Ascending aorta (tissue), 2 donors: Measurements from ENCODE around the gene NEU2. TPM values are rescaled to one million over a fixed set of nuclear protein-coding genes. Genes with fewer than 3 reads are reported as not detected.
A peak's percentile ranks its signal among the peaks of the same experiment; 100 is the strongest.

Experiments
- DNase-seq, 2 donors: peaks; one replicate each; pipeline ENCODE4 v3.0.0-alpha.2; 2019; ENCODE audit warnings: low spot score in 2 of 2
- H3K27ac ChIP-seq, 2 donors: fragments of 200-600 bp; sonication (generic); one replicate each; pipeline ENCODE4 v1.5.1; 2016 to 2017; ENCODE audit warnings: mild to moderate bottlenecking in 1 of 2
- H3K27me3 ChIP-seq: fragments of 200-600 bp; sonication (generic); one replicate; pipeline ENCODE4 v1.5.1; 2017
- H3K36me3 ChIP-seq, 2 donors: fragments of 200-600 bp; sonication (generic); one replicate each; pipeline ENCODE4 v1.5.1; 2016
- H3K4me1 ChIP-seq, 2 donors: fragments of 200-600 bp; sonication (generic); one replicate each; pipeline ENCODE4 v1.5.1; 2016 to 2017; ENCODE audit warnings: mild to moderate bottlenecking in 1 of 2
- H3K4me3 ChIP-seq, 2 donors: fragments of 200-600 bp; sonication (generic); one replicate each; pipeline ENCODE4 v1.5.1; 2016 to 2017; ENCODE audit warnings: mild to moderate bottlenecking in 1 of 2
- H3K9me3 ChIP-seq, 2 donors: fragments of 200-600 bp; sonication (generic); one replicate each; pipeline ENCODE4 v1.5.1; 2016
- CTCF ChIP-seq, 3 experiments: fragments of 200-600 bp in 2 of 3; fragments of 450-650 bp in 1 of 3; sonication (generic) in 2 of 3; IDR thresholded peaks; one replicate each; pipeline ENCODE4 v1.5.1; 2016 to 2019; ENCODE audit warnings: antibody characterized with exemption in 3 of 3, mild to moderate bottlenecking in 1 of 3, moderate library complexity in 1 of 3
- intact Hi-C: fragments of 100-400 bp; cut with DNase I; formaldehyde crosslinking; loops from one replicate; pipeline ENCODE4 v1.15.1; 2023
- total RNA-seq: library from RNA; depleted of rRNA; stranded (reverse); fragments of >200 nt; gene quantifications from one replicate; pipeline ENCODE4 v1.1.0, GENCODE V29; 2016

The NEU2 gene
- total RNA-seq, 1 donor from 2014 or later = not detected

GRCh38 chr2:233007270-233007669 lies 25.2 kb upstream of the NEU2 start:
- no peak for TF ChIP-seq CTCF (IDR thresholded peaks at IDR 0.05)

GRCh38 chr2:233007739-233008138 lies 24.7 kb upstream of the NEU2 start:
- DNase-seq = peak in 1 of 2 donors; percentile 62
- no peak for TF ChIP-seq CTCF (IDR thresholded peaks at IDR 0.05)

More at GRCh38 chr2:233007270-233007669, 25.2 kb upstream of the NEU2 start:
- peak in 1 of 2 donors; percentile 34 for DNase-seq
- no peak overlapping the region for H3K4me3 ChIP-seq
- intact Hi-C loops = no loop called here
- no peaks in the 10 kb centered on the region for H3K36me3 ChIP-seq
- no peaks in the 10 kb centered on the region for H3K9me3 ChIP-seq
- peak overlapping the region in 1 of 2 donors; percentile 40 for H3K27ac ChIP-seq
- H3K4me1 ChIP-seq = peaks cover 5 to 11% of the 10 kb centered on the region in 2 donors
- no peaks in the 10 kb centered on the region for H3K27me3 ChIP-seq

GRCh38 chr2:233009661-233010060 lies 22.8 kb upstream of the NEU2 start:
- Histone ChIP-seq H3K27ac (no peak overlapping the region), H3K4me1 (peaks cover 5 to 11% of the 10 kb centered on the region in 2 donors), H3K36me3 (no peaks in the 10 kb centered on the region), H3K4me3 (no peak overlapping the region), H3K9me3 (no peaks in the 10 kb centered on the region), H3K27me3 (no peaks in the 10 kb centered on the region)
- no peak for DNase-seq
- intact Hi-C loops = no loop called here
- TF ChIP-seq CTCF (IDR thresholded peaks at IDR 0.05) = no peak

More at GRCh38 chr2:233007739-233008138, 24.7 kb upstream of the NEU2 start:
- Histone ChIP-seq H3K4me1 (peaks cover 5 to 11% of the 10 kb centered on the region in 2 donors), H3K27ac (peak overlapping the region; percentile 26 to 40), H3K36me3 (no peaks in the 10 kb centered on the region), H3K27me3 (no peaks in the 10 kb centered on the region), H3K4me3 (no peak overlapping the region), H3K9me3 (no peaks in the 10 kb centered on the region)
- intact Hi-C loops = no loop called here

- intact Hi-C loops = no loop called here
- Histone ChIP-seq H3K27me3 (no peaks in the 10 kb centered on the region), H3K36me3 (no peaks in the 10 kb centered on the region), H3K4me3 (no peak overlapping the region), H3K4me1 (peaks cover 5 to 11% of the 10 kb centered on the region in 2 donors), H3K27ac (no peak overlapping the region), H3K9me3 (no peaks in the 10 kb centered on the region)
- no peak for TF ChIP-seq CTCF (IDR thresholded peaks at IDR 0.05)
- peak in 1 of 2 donors; percentile 34 for DNase-seq
These were observed 21.8 kb upstream of the NEU2 start for GRCh38 chr2:233010569-233011267.

- H3K36me3 ChIP-seq = no peaks in the 10 kb centered on the region
- H3K9me3 ChIP-seq = no peaks in the 10 kb centered on the region
- H3K27ac ChIP-seq = no peak overlapping the region
- no peak overlapping the region for H3K4me3 ChIP-seq
- no peak for TF ChIP-seq CTCF (IDR thresholded peaks at IDR 0.05)
- H3K4me1 ChIP-seq = peaks cover 5 to 11% of the 10 kb centered on the region in 2 donors
- DNase-seq = peak in 1 of 2 donors; percentile 2
- no peaks in the 10 kb centered on the region for H3K27me3 ChIP-seq
- intact Hi-C loops = no loop called here
These were observed 21.2 kb upstream of the NEU2 start for GRCh38 chr2:233011268-233011650.
